ENCODE results near the gene SULF2. TPM values are rescaled to one million over a fixed set of nuclear protein-coding genes. Genes with fewer than 3 reads are reported as not detected.

SULF2 gene
- total and polyA plus RNA-seq, 2 of the 4 experiments (the other 2 are of a cell fraction) = 0.54 to 0.77 TPM

DNA sequence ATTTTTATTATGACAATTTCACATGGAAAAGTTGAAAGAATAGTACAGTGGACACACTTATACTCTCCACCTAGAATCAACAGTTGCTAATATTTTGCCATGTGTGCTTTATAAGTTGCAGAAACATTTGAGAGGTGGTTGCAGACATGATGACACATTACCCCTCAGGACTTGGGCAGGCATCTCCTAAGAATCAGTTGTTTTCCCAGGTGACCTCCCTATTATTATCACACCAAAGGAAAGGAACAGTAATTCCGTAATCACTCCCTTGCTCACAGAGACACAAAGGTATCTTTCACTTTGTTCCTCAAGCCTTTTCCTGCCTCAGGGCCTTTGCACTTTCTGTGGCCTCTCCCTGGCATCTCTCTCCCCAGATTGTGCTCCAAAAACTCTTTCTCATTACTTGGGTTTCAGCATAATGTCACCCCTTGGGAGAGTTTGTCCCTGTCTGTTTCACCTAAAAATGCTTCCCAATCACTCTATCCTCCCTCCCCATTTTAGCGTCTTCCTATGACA, 5.9 kb upstream of the SULF2 start:
- no peak overlapping the region for H3K56ac ChIP-seq (ENCODE audit: extremely low read depth, insufficient read depth, low read length)
- H3K4ac ChIP-seq (ENCODE audit: low read depth, low read length) = no peak overlapping the region
- H2AK9ac ChIP-seq (replicated peaks; ENCODE audit: low read depth, low read length, poor library complexity) = no peak overlapping the region
- no peaks in the 10 kb centered on the region for H4K20me1 ChIP-seq (ENCODE audit: insufficient read depth, low read length)
- ATAC-seq (ENCODE audit: low read depth) = no peak
- intact Hi-C loops (cut with micrococcal nuclease) = no loop called here
- H3K18ac ChIP-seq (ENCODE audit: low read depth, low read length) = no peak overlapping the region; the same call in 1 of the 2 replicates
- no peaks in the 10 kb centered on the region for H3K79me1 ChIP-seq (ENCODE audit: low read depth in 1 of 2, low read length in 2 of 2)
- no peak overlapping the region for H2BK15ac ChIP-seq (ENCODE audit: low read depth, low read length)
- H2AK5ac ChIP-seq (ENCODE audit: low read depth, low read length) = no peak overlapping the region
- no peak overlapping the region for H3K4me2 ChIP-seq (ENCODE audit: low read depth, low read length)
- peaks cover 9% of the 10 kb centered on the region; the same call in 1 of the 2 replicates for H3K4me1 ChIP-seq (ENCODE audit: control insufficient read depth, insufficient read depth, low read length)
- CTCF ChIA-PET = interaction anchor here (1.5 kb wide), 1 partner anchor 829 kb away, joined by 4 read pairs; no protein-coding TSS in a partner anchor
- H4K8ac ChIP-seq (ENCODE audit: low read depth in 2 of 2, low read length in 2 of 2) = no peak overlapping the region
- no peak overlapping the region for H2BK5ac ChIP-seq (ENCODE audit: low read depth, low read length, poor library complexity, severe bottlenecking)
- dilution Hi-C loops (cut with HindIII; ENCODE audit: low sequenced_read_pairs, unreplicated experiment) = no loop called here
- no peak overlapping the region for H3K27ac ChIP-seq (ENCODE audit: insufficient read depth, low read length)
- H3K23ac ChIP-seq (ENCODE audit: low read depth, low read length) = no peak overlapping the region
- H3K14ac ChIP-seq (replicated peaks; ENCODE audit: low read depth, low read length) = no peak overlapping the region
- TF ChIP-seq SMC3 (IDR thresholded peaks at IDR 0.05; ENCODE audit: low read depth, low read length) (no peak), CEBPB (IDR thresholded peaks at IDR 0.05; ENCODE audit: low read depth, low read length) (no peak), NFE2L2 (IDR thresholded peaks at IDR 0.05; ENCODE audit: low read depth, low read length) (no peak), MAFK (IDR thresholded peaks at IDR 0.05; ENCODE audit: low read depth, low read length) (no peak), POLR2A (IDR thresholded peaks at IDR 0.05; ENCODE audit: low read depth, low read length) (no peak), FOS (IDR thresholded peaks at IDR 0.05; ENCODE audit: low read depth, low read length) (no peak), BHLHE40 (IDR thresholded peaks at IDR 0.05; ENCODE audit: low read depth, low read length) (no peak), RAD21 (IDR thresholded peaks at IDR 0.05; ENCODE audit: low read length) (no peak), MAZ (IDR thresholded peaks at IDR 0.05; ENCODE audit: borderline replicate concordance, low read depth, low read length) (no peak), MXI1 (IDR thresholded peaks at IDR 0.05; ENCODE audit: borderline replicate concordance, low read depth, low read length) (no peak), RFX5 (IDR thresholded peaks at IDR 0.05; ENCODE audit: low read depth, low read length) (no peak), CHD1 (IDR thresholded peaks at IDR 0.05; ENCODE audit: low read depth, low read length) (no peak), RCOR1 (IDR thresholded peaks at IDR 0.05; ENCODE audit: insufficient replicate concordance, low read length) (no peak)
- TF ChIP-seq, protein P1, sequence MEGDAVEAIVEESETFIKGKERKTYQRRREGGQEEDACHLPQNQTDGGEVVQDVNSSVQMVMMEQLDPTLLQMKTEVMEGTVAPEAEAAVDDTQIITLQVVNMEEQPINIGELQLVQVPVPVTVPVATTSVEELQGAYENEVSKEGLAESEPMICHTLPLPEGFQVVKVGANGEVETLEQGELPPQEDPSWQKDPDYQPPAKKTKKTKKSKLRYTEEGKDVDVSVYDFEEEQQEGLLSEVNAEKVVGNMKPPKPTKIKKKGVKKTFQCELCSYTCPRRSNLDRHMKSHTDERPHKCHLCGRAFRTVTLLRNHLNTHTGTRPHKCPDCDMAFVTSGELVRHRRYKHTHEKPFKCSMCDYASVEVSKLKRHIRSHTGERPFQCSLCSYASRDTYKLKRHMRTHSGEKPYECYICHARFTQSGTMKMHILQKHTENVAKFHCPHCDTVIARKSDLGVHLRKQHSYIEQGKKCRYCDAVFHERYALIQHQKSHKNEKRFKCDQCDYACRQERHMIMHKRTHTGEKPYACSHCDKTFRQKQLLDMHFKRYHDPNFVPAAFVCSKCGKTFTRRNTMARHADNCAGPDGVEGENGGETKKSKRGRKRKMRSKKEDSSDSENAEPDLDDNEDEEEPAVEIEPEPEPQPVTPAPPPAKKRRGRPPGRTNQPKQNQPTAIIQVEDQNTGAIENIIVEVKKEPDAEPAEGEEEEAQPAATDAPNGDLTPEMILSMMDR (conservative IDR thresholded peaks at IDR 0.05; ENCODE audit: low read depth, low read length) = no peak
- TF ChIP-seq, protein P2, sequence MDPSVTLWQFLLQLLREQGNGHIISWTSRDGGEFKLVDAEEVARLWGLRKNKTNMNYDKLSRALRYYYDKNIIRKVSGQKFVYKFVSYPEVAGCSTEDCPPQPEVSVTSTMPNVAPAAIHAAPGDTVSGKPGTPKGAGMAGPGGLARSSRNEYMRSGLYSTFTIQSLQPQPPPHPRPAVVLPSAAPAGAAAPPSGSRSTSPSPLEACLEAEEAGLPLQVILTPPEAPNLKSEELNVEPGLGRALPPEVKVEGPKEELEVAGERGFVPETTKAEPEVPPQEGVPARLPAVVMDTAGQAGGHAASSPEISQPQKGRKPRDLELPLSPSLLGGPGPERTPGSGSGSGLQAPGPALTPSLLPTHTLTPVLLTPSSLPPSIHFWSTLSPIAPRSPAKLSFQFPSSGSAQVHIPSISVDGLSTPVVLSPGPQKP (IDR thresholded peaks at IDR 0.05; ENCODE audit: borderline replicate concordance, low read depth, low read length) = no peak
- TF ChIP-seq, protein P3, sequence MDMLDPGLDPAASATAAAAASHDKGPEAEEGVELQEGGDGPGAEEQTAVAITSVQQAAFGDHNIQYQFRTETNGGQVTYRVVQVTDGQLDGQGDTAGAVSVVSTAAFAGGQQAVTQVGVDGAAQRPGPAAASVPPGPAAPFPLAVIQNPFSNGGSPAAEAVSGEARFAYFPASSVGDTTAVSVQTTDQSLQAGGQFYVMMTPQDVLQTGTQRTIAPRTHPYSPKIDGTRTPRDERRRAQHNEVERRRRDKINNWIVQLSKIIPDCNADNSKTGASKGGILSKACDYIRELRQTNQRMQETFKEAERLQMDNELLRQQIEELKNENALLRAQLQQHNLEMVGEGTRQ (IDR thresholded peaks at IDR 0.05; ENCODE audit: low read depth, low read length) = no peak
- no peak for DNase-seq
- no peaks in the 10 kb centered on the region for H3K36me3 ChIP-seq (ENCODE audit: control insufficient read depth, insufficient read depth, low read length)
- no peak overlapping the region for H2BK20ac ChIP-seq (ENCODE audit: low read depth, low read length)
- WGBS, 2 experiments (ENCODE audit: extremely low coverage in 2 of 2, insufficient read length in 1 of 2) = 67% methylated on average over 1 of the region's 2 CpGs; no CpG with 5 or more reads in 1 of the 2 experiments
- POLR2A ChIA-PET (ENCODE audit: unreplicated experiment) = no interaction called here
- in situ Hi-C loops (cut with MboI; ENCODE audit: low sequenced_read_pairs) = no loop called here
- H4K5ac ChIP-seq (ENCODE audit: low read depth, low read length) = no peak overlapping the region; the same call in 1 of the 2 replicates
- no peaks in the 10 kb centered on the region for H3K9me1 ChIP-seq (ENCODE audit: insufficient read depth, low read length)
- H2AFZ ChIP-seq (replicated peaks; ENCODE audit: low read length, poor library complexity) = no peak overlapping the region
- no TSS peak for BruUV-seq (replicated peaks)
- no peak overlapping the region for H2BK120ac ChIP-seq (ENCODE audit: low read depth, low read length)
- peaks cover 26% of the 10 kb centered on the region for H3K27me3 ChIP-seq (ENCODE audit: control insufficient read depth, insufficient read depth, low read length)
- no peaks in the 10 kb centered on the region for H3K9me3 ChIP-seq (ENCODE audit: control insufficient read depth, insufficient read depth, low read length)
- H4K91ac ChIP-seq (ENCODE audit: insufficient read depth, low read depth, low read length) = no peak overlapping the region
- no peak overlapping the region for H3K9ac ChIP-seq (ENCODE audit: low read depth, low read length)
- no peak overlapping the region for H3K4me3 ChIP-seq (ENCODE audit: insufficient read depth, low read depth, low read length)

Measured in IMR-90 (cell line).